HFFc6 (cell line): Measurements from ENCODE around the gene REELD1. TPM values are rescaled to one million over a fixed set of nuclear protein-coding genes. Genes with fewer than 3 reads are reported as not detected.

Source experiments
- DNase-seq: peaks from one replicate; pipeline ENCODE4 v3.0.0-alpha.2; 2018
- H3K27ac Mint-ChIP-seq: 2 replicates; pipeline ENCODE4 v1.8.0; 2020; ENCODE audit warnings: mild to moderate bottlenecking, mixed read lengths
- H3K27me3 Mint-ChIP-seq: 2 replicates; pipeline ENCODE4 v1.8.0; 2021; ENCODE audit warnings: mild to moderate bottlenecking, moderate library complexity, mixed read lengths; ENCODE audit not compliant: insufficient read depth
- H3K36me3 Mint-ChIP-seq: 2 replicates; pipeline ENCODE4 v1.8.0; 2021; ENCODE audit warnings: low read depth, mixed read lengths
- H3K4me1 Mint-ChIP-seq: 2 replicates; pipeline ENCODE4 v1.8.0; 2020; ENCODE audit warnings: low read depth, mixed read lengths
- H3K4me3 Mint-ChIP-seq: 2 replicates; pipeline ENCODE4 v1.8.0; 2020; ENCODE audit warnings: mild to moderate bottlenecking, moderate library complexity, mixed read lengths
- H3K9me3 Mint-ChIP-seq: 2 replicates; pipeline ENCODE4 v1.8.0; 2020; ENCODE audit warnings: mild to moderate bottlenecking, mixed read lengths
- CTCF ChIP-seq: fragments of 200-600 bp; sonication (generic); IDR thresholded peaks from 2 replicates; pipeline ENCODE4 v1.5.0; 2021; ENCODE audit warnings: antibody characterized with exemption, mild to moderate bottlenecking
- total RNA-seq, 6 experiments: library from RNA; stranded (reverse); fragmentation: NEBNext Ultra II Directional; extraction: Animal tissue kit (Norgen Biotek cat#: 25700); gene quantifications; 2 replicates in 1 of 6; 3 replicates in 5 of 6; pipeline ENCODE4 v1.2.3, GENCODE V29; 2021

Gene REELD1
- total RNA-seq, 6 experiments from 2014 or later: not detected

GRCh38 chr4:146186041-146186440, 28.3 kb upstream of the REELD1 start:
- DNase-seq: no peak
- Mint-ChIP-seq H3K27ac (no peak overlapping the region), H3K4me1 (peaks cover under 1% of the 10 kb centered on the region; the same call in 1 of the 2 replicates), H3K36me3 (peaks cover 19% of the 10 kb centered on the region), H3K9me3 (no peaks in the 10 kb centered on the region), H3K4me3 (no peak overlapping the region), H3K27me3 (no peaks in the 10 kb centered on the region)
- TF ChIP-seq CTCF: no peak

- no peaks in the 10 kb centered on the region for H3K4me1 Mint-ChIP-seq
- no peak overlapping the region for H3K4me3 Mint-ChIP-seq
- no peak overlapping the region for H3K27ac Mint-ChIP-seq
- no peaks in the 10 kb centered on the region for H3K9me3 Mint-ChIP-seq
- no peaks in the 10 kb centered on the region for H3K27me3 Mint-ChIP-seq
- peaks cover 24% of the 10 kb centered on the region for H3K36me3 Mint-ChIP-seq
- no peak for DNase-seq
- TF ChIP-seq CTCF: no peak
Measured at GRCh38 chr4:146186596-146186995, 27.7 kb upstream of the REELD1 start.

- H3K9me3 Mint-ChIP-seq: no peaks in the 10 kb centered on the region
- TF ChIP-seq CTCF: no peak
- H3K4me3 Mint-ChIP-seq: no peak overlapping the region
- H3K27ac Mint-ChIP-seq: no peak overlapping the region
- DNase-seq: no peak
- no peaks in the 10 kb centered on the region for H3K27me3 Mint-ChIP-seq
- H3K36me3 Mint-ChIP-seq: peaks cover 27% of the 10 kb centered on the region
- H3K4me1 Mint-ChIP-seq: peaks cover 7% of the 10 kb centered on the region
Measured at GRCh38 chr4:146190456-146190855, 23.9 kb upstream of the REELD1 start.

GRCh38 chr4:146191766-146192458, 22.4 kb upstream of the REELD1 start:
- H3K4me3 Mint-ChIP-seq: no peak overlapping the region
- H3K36me3 Mint-ChIP-seq: peaks cover 24% of the 10 kb centered on the region

GRCh38 chr4:146193628-146194027, 20.7 kb upstream of the REELD1 start:
- peaks cover 14% of the 10 kb centered on the region for H3K36me3 Mint-ChIP-seq
- DNase-seq: no peak
- no peak overlapping the region for H3K4me3 Mint-ChIP-seq
- no peaks in the 10 kb centered on the region for H3K9me3 Mint-ChIP-seq
- TF ChIP-seq CTCF: no peak
- no peak overlapping the region; the same call in 1 of the 2 replicates for H3K27ac Mint-ChIP-seq
- H3K4me1 Mint-ChIP-seq: peaks cover 18% of the 10 kb centered on the region
- peaks cover 1% of the 10 kb centered on the region; the same call in 1 of the 2 replicates for H3K27me3 Mint-ChIP-seq

More at GRCh38 chr4:146191766-146192458, 22.4 kb upstream of the REELD1 start:
- Mint-ChIP-seq H3K27ac (no peak overlapping the region), H3K27me3 (no peaks in the 10 kb centered on the region), H3K9me3 (no peaks in the 10 kb centered on the region), H3K4me1 (peaks cover 18% of the 10 kb centered on the region)
- DNase-seq: no peak
- TF ChIP-seq CTCF: peak; percentile 44
